Parathyroid adenoma (tissue), 2 donors: Measurements from ENCODE around the gene ZSWIM9.

Experiments used
- H2AFZ ChIP-seq: fragments of 300-600 bp; sonication (generic); one replicate; pipeline ENCODE4 v1.7.0; 2017; ENCODE audit warnings: antibody characterized with exemption, mild to moderate bottlenecking
- H3K27ac ChIP-seq: fragments of 300-600 bp; sonication (generic); one replicate; pipeline ENCODE4 v1.7.0; 2017
- H3K27me3 ChIP-seq: fragments of 300-600 bp; sonication (generic); one replicate; pipeline ENCODE4 v1.7.0; 2017; ENCODE audit warnings: low read length; ENCODE audit not compliant: control insufficient read depth, insufficient read depth
- H3K36me3 ChIP-seq: fragments of 300-600 bp; sonication (generic); one replicate; pipeline ENCODE4 v1.7.0; 2017; ENCODE audit warnings: low read length; ENCODE audit not compliant: control insufficient read depth, insufficient read depth
- H3K4me1 ChIP-seq: fragments of 300-600 bp; sonication (generic); one replicate; pipeline ENCODE4 v1.7.0; 2017; ENCODE audit warnings: control low read depth
- H3K4me2 ChIP-seq: fragments of 300-600 bp; sonication (generic); one replicate; pipeline ENCODE4 v1.7.0; 2017; ENCODE audit warnings: low read length
- H3K4me3 ChIP-seq: fragments of 300-600 bp; sonication (generic); one replicate; pipeline ENCODE4 v1.7.0; 2017; ENCODE audit warnings: low read depth, low read length
- H3K79me2 ChIP-seq: fragments of 300-600 bp; sonication (generic); one replicate; pipeline ENCODE4 v1.7.0; 2017; ENCODE audit warnings: control low read depth
- H3K9ac ChIP-seq: fragments of 300-600 bp; sonication (generic); one replicate; pipeline ENCODE4 v1.7.0; 2017; ENCODE audit warnings: mild to moderate bottlenecking
- H3K9me3 ChIP-seq: fragments of 300-600 bp; sonication (generic); one replicate; pipeline ENCODE4 v1.7.0; 2017; ENCODE audit warnings: low read length; ENCODE audit not compliant: control insufficient read depth
- TF ChIP-seq, protein P1 (sequence below): fragments of 300-600 bp; sonication (generic); IDR thresholded peaks from one replicate; pipeline ENCODE4 v1.7.0; 2017; ENCODE audit warnings: antibody characterized with exemption, mild to moderate bottlenecking
- donor health status: primary hyperparathyroidism.

Gene ZSWIM9

DNA sequence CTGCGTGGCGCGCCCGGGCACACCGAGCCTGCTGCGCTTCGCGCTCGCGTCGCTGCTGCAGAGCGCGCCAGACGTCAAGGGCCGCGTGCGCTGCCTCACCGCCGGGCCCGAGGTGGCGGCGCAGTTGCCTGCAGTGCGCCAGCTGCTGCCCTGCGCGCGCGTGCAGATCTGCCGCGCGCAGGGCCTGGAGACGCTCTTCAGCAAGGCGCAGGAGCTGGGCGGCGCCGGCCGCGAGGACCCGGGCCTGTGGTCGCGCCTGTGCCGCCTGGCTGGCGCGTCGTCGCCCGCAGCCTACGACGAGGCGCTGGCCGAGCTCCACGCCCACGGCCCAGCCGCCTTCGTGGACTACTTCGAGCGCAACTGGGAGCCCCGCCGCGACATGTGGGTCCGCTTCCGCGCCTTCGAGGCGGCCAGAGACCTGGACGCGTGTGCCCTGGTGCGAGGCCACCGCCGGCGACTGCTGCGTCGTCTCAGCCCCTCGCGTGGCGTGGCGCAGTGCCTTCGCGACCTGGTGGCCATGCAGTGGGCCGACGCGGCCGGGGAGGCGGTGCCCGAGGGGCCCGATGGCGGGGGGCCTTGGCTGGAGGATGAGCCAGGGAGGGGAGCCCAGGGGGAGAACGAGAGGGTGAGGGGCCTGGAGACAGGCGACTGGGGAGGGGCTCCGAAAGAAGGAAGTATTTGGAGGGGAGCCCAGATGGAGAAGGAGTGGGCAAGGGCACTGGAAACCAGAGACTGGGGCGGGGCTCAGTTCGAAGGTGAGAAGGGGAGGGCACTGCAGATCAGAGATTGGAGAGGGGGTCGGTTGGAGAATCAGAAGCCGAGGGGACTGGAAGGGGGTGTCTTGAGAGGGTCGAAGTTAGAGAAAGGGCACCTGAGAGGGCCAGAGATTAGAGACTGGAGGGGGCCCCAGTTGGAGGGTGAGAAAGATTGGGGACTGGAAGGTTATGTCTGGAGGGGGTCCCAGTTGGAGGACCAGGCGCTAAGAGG lies 24.7 kb downstream of the ZSWIM9 start:
- H3K4me2 ChIP-seq = no peak overlapping the region
- H3K9ac ChIP-seq = no peak overlapping the region
- H3K27ac ChIP-seq = no peak overlapping the region

DNA sequence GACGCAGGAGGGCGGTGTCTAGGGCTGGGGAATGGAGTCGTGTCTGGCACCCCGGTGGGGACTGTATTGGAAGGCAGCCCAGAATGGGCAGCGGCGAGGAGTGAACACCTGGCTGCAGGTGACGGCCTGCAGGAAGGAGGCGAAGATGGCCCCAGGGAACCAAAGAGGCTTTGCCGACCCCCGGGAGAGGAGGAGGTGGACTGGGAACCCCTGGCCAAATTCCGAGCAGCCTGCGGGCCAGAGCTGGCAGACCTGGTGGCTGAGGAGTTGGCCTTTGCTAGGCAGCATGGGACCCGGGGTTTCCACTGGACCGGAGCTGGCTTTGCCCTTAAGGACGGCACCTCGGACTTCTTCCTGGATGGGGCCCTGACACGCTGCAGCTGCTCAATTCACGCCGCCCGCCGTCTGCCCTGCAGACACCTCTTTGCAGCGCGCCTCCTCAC lies 25.9 kb downstream of the ZSWIM9 start:
- Histone ChIP-seq H3K4me3 (no peak overlapping the region), H3K79me2 (no peaks in the 10 kb centered on the region), H2AFZ (no peak overlapping the region), H3K9me3 (no peaks in the 10 kb centered on the region), H3K4me1 (no peaks in the 10 kb centered on the region), H3K27ac (no peak overlapping the region), H3K36me3 (no peaks in the 10 kb centered on the region), H3K9ac (no peak overlapping the region), H3K27me3 (no peaks in the 10 kb centered on the region), H3K4me2 (no peak overlapping the region)
- TF ChIP-seq, protein P1, sequence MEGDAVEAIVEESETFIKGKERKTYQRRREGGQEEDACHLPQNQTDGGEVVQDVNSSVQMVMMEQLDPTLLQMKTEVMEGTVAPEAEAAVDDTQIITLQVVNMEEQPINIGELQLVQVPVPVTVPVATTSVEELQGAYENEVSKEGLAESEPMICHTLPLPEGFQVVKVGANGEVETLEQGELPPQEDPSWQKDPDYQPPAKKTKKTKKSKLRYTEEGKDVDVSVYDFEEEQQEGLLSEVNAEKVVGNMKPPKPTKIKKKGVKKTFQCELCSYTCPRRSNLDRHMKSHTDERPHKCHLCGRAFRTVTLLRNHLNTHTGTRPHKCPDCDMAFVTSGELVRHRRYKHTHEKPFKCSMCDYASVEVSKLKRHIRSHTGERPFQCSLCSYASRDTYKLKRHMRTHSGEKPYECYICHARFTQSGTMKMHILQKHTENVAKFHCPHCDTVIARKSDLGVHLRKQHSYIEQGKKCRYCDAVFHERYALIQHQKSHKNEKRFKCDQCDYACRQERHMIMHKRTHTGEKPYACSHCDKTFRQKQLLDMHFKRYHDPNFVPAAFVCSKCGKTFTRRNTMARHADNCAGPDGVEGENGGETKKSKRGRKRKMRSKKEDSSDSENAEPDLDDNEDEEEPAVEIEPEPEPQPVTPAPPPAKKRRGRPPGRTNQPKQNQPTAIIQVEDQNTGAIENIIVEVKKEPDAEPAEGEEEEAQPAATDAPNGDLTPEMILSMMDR = no peak

More for the DNA sequence above, 24.7 kb downstream of the ZSWIM9 start:
- Histone ChIP-seq H3K9me3 (no peaks in the 10 kb centered on the region), H3K36me3 (no peaks in the 10 kb centered on the region), H3K4me3 (no peak overlapping the region), H3K4me1 (no peaks in the 10 kb centered on the region), H3K79me2 (no peaks in the 10 kb centered on the region), H2AFZ (no peak overlapping the region), H3K27me3 (no peaks in the 10 kb centered on the region)
- TF ChIP-seq, protein P1 = no peak

DNA sequence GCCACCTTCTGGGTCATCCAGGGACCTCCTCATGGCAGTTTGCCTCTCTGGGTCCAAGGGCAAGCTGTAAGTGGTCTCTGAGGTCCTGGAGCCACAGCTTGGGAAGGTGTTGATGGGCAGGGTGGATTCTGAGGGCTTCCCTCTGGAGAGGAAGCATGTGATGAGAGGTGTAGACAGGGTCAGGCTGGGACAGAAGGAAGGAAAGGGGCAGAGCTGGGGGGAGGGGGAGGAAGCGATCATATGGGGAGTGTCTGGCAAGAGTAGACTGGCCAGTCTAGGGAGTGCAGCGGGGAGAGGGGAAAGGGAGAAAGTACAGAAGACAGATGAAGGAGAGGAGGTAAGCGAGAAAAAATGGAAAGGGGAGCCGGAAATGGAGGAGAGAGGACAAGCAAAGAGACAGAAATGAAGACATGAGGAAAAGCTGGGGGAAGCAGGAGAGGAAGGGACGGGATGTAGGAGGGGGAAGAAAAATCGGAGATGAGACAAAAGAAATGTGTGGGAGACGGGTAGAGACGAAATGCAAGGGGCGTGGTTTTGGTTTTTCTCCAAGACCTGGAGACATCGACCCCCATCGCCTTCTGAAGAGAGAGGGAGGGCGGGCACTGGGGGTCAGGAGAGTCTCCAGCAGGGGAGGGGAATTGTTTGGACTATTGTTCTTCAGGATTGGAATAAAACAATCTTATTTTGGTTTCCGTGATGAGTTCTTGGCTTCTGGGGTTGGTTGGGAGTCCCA lies 26.6 kb downstream of the ZSWIM9 start:
- no peaks in the 10 kb centered on the region for H3K4me1 ChIP-seq
- no peaks in the 10 kb centered on the region for H3K79me2 ChIP-seq
- H3K9ac ChIP-seq = no peak overlapping the region
- H3K4me3 ChIP-seq = no peak overlapping the region
- no peak overlapping the region for H3K4me2 ChIP-seq
- no peaks in the 10 kb centered on the region for H3K36me3 ChIP-seq
- H3K27ac ChIP-seq = no peak overlapping the region
- TF ChIP-seq, protein P1 = no peak
- no peaks in the 10 kb centered on the region for H3K9me3 ChIP-seq
- no peak overlapping the region for H2AFZ ChIP-seq
- H3K27me3 ChIP-seq = no peaks in the 10 kb centered on the region

DNA sequence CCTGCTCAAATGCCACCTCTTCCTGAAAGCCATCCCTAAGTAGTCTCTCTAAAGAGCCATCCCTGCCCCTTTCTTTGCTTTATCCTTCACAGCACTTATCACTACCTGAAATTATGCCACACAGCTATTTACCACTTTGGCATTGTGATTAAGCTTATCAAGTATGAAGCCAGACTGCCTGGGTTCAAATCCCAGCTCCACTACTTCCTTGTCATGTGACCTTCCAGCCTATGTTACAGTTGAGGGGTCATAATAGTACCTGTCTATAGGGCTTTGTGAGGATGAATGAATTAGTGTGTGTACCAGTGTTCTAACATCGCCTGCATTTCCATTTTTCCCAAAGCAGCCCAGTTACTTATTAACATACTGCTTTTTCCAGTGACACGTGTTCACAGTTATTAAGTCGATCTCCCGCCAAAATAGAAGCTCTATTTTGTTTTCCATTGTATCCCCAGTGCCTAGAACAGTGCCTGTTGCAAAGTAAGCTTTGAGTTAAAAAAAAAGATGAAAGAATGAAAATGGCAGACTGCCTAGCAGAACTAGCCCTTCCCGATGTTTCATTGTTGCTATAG lies 32.8 kb downstream of the ZSWIM9 start:
- H3K9me3 ChIP-seq = no peaks in the 10 kb centered on the region
- H3K36me3 ChIP-seq = no peaks in the 10 kb centered on the region
- no peaks in the 10 kb centered on the region for H3K27me3 ChIP-seq
- TF ChIP-seq, protein P1 = no peak
- peak overlapping the region; percentile 95 for H2AFZ ChIP-seq
- no peak overlapping the region for H3K9ac ChIP-seq
- no peaks in the 10 kb centered on the region for H3K79me2 ChIP-seq
- H3K4me2 ChIP-seq = peak overlapping the region; percentile 56
- H3K4me1 ChIP-seq = no peaks in the 10 kb centered on the region
- peak overlapping the region; percentile 69 for H3K4me3 ChIP-seq
- peak overlapping the region; percentile 65 for H3K27ac ChIP-seq
